SU-DHL-6 (cell line): ENCODE measurements around the gene LGR6.

Experiments
- H2AFZ ChIP-seq: fragments of 200-600 bp; sonication (generic); 2 replicates; pipeline ENCODE4 v1.6.1; 2014; ENCODE audit warnings: low read depth, mild to moderate bottlenecking, moderate library complexity, mixed read lengths, antibody characterized with exemption, low read length; ENCODE audit not compliant: severe bottlenecking
- H3F3A ChIP-seq: fragments of 200-600 bp; shearing (Covaris generic); 2 replicates; pipeline ENCODE4 v1.6.0; 2016; ENCODE audit warnings: antibody characterized with exemption, mild to moderate bottlenecking; ENCODE audit not compliant: insufficient read depth
- H3K27ac ChIP-seq: fragments of 200-600 bp; sonication (generic); 2 replicates; pipeline ENCODE4 v1.5.1; 2016; ENCODE audit warnings: low read depth, mild to moderate bottlenecking, low read length, moderate library complexity, mixed read lengths
- H3K27me3 ChIP-seq: fragments of 200-600 bp; sonication (generic), shearing (Covaris generic); 2 replicates; pipeline ENCODE4 v1.6.0; 2014; ENCODE audit warnings: mild to moderate bottlenecking, low read length
- H3K36me3 ChIP-seq: fragments of 200-600 bp; sonication (generic); 2 replicates; pipeline ENCODE4 v1.6.1; 2014; ENCODE audit warnings: mild to moderate bottlenecking, low read length, mixed read lengths
- H3K4me2 ChIP-seq: fragments of 300-600, 200-600 bp; shearing (Covaris generic), sonication (generic); 2 replicates; pipeline ENCODE4 v1.6.0; 2014; ENCODE audit warnings: low read length, low read depth, mild to moderate bottlenecking; ENCODE audit not compliant: poor library complexity, severe bottlenecking
- H3K4me3 ChIP-seq: fragments of 200-600 bp; sonication (generic); 2 replicates; pipeline ENCODE4 v1.5.1; 2014; ENCODE audit warnings: antibody characterized with exemption, low read length, mild to moderate bottlenecking, mixed read lengths; ENCODE audit not compliant: insufficient read depth, poor library complexity, severe bottlenecking
- H3K79me2 ChIP-seq: fragments of 200-600 bp; sonication (generic); 2 replicates; pipeline ENCODE4 v1.6.1; 2014; ENCODE audit warnings: mild to moderate bottlenecking, low read length, moderate library complexity; ENCODE audit not compliant: insufficient read depth
- H3K9ac ChIP-seq: fragments of 200-600 bp; sonication (generic); 2 replicates; pipeline ENCODE4 v1.7.0; 2014; ENCODE audit warnings: mild to moderate bottlenecking, low read length
- H3K9me2 ChIP-seq: fragments of 200-600 bp; sonication (generic); replicated peaks from 2 replicates; pipeline ENCODE4 v1.6.1; 2014; ENCODE audit warnings: low read length; ENCODE audit not compliant: insufficient read depth
- H3K9me3 ChIP-seq: fragments of 200-600 bp; sonication (generic); 2 replicates; pipeline ENCODE4 v1.6.1; 2014; ENCODE audit warnings: low read length, mixed read lengths; ENCODE audit not compliant: insufficient read depth
- H4K20me1 ChIP-seq: fragments of 200-600 bp; sonication (generic); 2 replicates; pipeline ENCODE4 v1.6.1; 2014; ENCODE audit warnings: low read depth, mild to moderate bottlenecking, antibody characterized with exemption, low read length, moderate library complexity, mixed read lengths
- CTCF ChIP-seq: fragments of 200-600 bp; sonication (generic); IDR thresholded peaks from one replicate; pipeline ENCODE4 v1.5.1; 2017; ENCODE audit warnings: antibody characterized with exemption, mild to moderate bottlenecking, low read length, moderate library complexity; ENCODE audit not compliant: insufficient read depth, poor library complexity, severe bottlenecking
- EZH2phosphoT487 ChIP-seq: fragments of 200-600 bp; sonication (generic), shearing (Covaris generic); conservative IDR thresholded peaks from 2 replicates; pipeline ENCODE4 v1.6.1; 2018; ENCODE audit warnings: mild to moderate bottlenecking, antibody characterized with exemption, low read length, moderate library complexity, mixed read lengths

Gene LGR6

GRCh38 chr1:202323731-202324130, 130.1 kb downstream of the LGR6 start:
- H3K36me3 ChIP-seq: no peaks in the 10 kb centered on the region
- H3K4me3 ChIP-seq: no peak overlapping the region
- no peak overlapping the region for H2AFZ ChIP-seq
- H3K9me2 ChIP-seq: no peaks in the 10 kb centered on the region
- H3K4me2 ChIP-seq: no peak overlapping the region
- H3K9ac ChIP-seq: no peak overlapping the region
- no peaks in the 10 kb centered on the region for H3K27me3 ChIP-seq
- no peaks in the 10 kb centered on the region for H3F3A ChIP-seq
- TF ChIP-seq EZH2phosphoT487 (no peak), CTCF (no peak)
- no peak overlapping the region for H3K27ac ChIP-seq
- H4K20me1 ChIP-seq: no peaks in the 10 kb centered on the region
- no peaks in the 10 kb centered on the region for H3K79me2 ChIP-seq
- H3K9me3 ChIP-seq: no peaks in the 10 kb centered on the region

- no peaks in the 10 kb centered on the region for H3K9me3 ChIP-seq
- H3K79me2 ChIP-seq: no peaks in the 10 kb centered on the region
- H3K9me2 ChIP-seq: no peaks in the 10 kb centered on the region
- H3F3A ChIP-seq: no peaks in the 10 kb centered on the region; the same call in 1 of the 2 replicates
- H3K36me3 ChIP-seq: no peaks in the 10 kb centered on the region
- TF ChIP-seq EZH2phosphoT487 (no peak), CTCF (no peak)
- no peaks in the 10 kb centered on the region for H3K27me3 ChIP-seq
- no peak overlapping the region for H3K4me2 ChIP-seq
- H4K20me1 ChIP-seq: no peaks in the 10 kb centered on the region
- H3K4me3 ChIP-seq: no peak overlapping the region
- H3K9ac ChIP-seq: no peak overlapping the region
- no peak overlapping the region for H3K27ac ChIP-seq
- no peak overlapping the region for H2AFZ ChIP-seq
These were observed 131.0 kb downstream of the LGR6 start for GRCh38 chr1:202324646-202325045.

GRCh38 chr1:202329891-202330290, 136.3 kb downstream of the LGR6 start:
- Histone ChIP-seq H3K9me3 (no peaks in the 10 kb centered on the region), H3F3A (peaks cover 29% of the 10 kb centered on the region), H3K9me2 (no peaks in the 10 kb centered on the region), H3K4me3 (no peak overlapping the region), H2AFZ (no peak overlapping the region), H3K36me3 (peaks cover 42% of the 10 kb centered on the region), H3K27ac (no peak overlapping the region), H3K9ac (no peak overlapping the region), H3K27me3 (no peaks in the 10 kb centered on the region), H3K4me2 (no peak overlapping the region), H4K20me1 (no peaks in the 10 kb centered on the region), H3K79me2 (no peaks in the 10 kb centered on the region)
- TF ChIP-seq CTCF (no peak), EZH2phosphoT487 (no peak)

- H3K27ac ChIP-seq: no peak overlapping the region
- no peak overlapping the region for H3K4me2 ChIP-seq
- H3K9me2 ChIP-seq: no peaks in the 10 kb centered on the region
- H3K36me3 ChIP-seq: peaks cover 55% of the 10 kb centered on the region
- no peaks in the 10 kb centered on the region for H3K9me3 ChIP-seq
- peaks cover 31% of the 10 kb centered on the region for H3K79me2 ChIP-seq
- peaks cover 42% of the 10 kb centered on the region for H3F3A ChIP-seq
- TF ChIP-seq CTCF (no peak), EZH2phosphoT487 (no peak)
- no peaks in the 10 kb centered on the region for H3K27me3 ChIP-seq
- H3K9ac ChIP-seq: no peak overlapping the region
- peaks cover 9% of the 10 kb centered on the region for H4K20me1 ChIP-seq
- no peak overlapping the region for H3K4me3 ChIP-seq
- H2AFZ ChIP-seq: no peak overlapping the region
These were observed 140.3 kb downstream of the LGR6 start for GRCh38 chr1:202333861-202334260.
